NCI-H128 (cell line): ENCODE results near the gene PRSS12.
"Not testable (repeated sequence)": the region's sequence is repeated elsewhere in the genome, so short reads cannot be mapped to it uniquely, and the experiment has no call there.

Experiments
- DNase-seq: peaks from one replicate; lab custom pipeline; 2025; ENCODE audit not compliant: unreplicated experiment; lab: John Stamatoyannopoulos, UW

PRSS12 gene

DNA sequence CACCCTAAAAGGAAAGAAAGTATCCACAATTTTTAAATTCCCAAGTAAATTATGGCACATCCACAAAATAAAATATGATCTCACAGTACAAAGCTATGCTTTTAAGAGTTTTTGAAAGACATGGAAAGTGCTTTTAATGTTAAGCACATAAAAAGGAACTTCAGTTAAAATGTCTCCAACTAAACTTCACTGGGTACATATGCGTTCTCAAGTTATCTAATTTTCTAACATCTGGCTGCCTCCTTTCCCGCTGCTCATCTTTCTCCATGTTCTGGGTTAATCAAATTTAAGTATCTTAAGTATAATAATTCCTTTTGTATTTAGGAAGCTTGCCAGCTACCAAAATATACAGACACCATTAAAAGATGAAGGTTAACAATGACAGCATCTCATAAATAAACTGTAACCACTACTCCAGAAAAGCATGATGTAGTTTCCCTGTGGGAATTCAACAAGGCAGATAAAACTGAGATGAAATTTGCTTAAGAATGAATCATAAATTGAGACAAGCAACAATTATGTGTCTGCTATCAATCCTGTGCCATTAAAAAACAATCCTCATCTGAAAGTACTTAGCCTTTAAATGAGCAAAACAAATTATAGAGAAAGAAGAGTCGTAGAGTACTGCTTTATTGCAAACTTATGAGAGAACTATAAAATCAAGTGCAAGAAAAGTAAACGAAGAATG is 25.1 kb downstream of the PRSS12 start:
- no peak for DNase-seq

DNA sequence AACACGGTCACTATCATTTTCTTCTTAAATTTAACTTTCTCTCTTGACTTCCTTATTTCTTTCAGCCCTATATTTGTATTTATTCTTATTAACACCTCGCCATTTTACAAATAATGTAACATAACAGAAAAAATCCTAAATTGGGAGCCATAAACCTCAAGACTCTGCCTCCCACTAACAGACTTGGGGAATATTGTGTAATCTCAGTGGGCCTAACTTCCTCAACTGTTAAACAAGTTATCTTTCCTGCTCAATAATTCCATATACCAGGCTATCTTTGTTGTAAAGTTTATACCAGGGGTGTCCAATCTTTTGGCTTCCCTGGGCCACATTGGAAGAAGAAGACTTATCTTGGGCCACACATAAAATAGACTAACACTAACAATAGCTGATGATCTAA is 26.2 kb downstream of the PRSS12 start:
- DNase-seq: no peak

DNA sequence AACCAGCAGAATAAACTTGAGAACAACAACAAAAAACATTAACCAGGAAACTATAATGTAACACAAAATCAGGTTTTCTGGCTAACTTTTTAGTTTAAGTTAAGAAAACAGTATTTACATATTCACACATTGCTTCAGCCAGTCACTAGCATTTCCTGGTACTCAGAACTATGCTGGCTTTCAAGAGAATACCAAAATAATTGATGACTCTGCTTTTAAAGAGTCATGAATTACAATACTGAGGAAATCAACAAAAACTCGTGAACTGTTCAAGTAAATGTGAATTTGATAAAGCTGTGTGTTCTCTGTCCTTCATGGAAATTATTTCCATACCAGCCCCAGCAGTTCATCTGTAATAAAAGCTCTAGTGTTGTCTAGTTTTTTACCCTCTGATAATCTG is 27.4 kb downstream of the PRSS12 start:
- DNase-seq: no peak

DNA sequence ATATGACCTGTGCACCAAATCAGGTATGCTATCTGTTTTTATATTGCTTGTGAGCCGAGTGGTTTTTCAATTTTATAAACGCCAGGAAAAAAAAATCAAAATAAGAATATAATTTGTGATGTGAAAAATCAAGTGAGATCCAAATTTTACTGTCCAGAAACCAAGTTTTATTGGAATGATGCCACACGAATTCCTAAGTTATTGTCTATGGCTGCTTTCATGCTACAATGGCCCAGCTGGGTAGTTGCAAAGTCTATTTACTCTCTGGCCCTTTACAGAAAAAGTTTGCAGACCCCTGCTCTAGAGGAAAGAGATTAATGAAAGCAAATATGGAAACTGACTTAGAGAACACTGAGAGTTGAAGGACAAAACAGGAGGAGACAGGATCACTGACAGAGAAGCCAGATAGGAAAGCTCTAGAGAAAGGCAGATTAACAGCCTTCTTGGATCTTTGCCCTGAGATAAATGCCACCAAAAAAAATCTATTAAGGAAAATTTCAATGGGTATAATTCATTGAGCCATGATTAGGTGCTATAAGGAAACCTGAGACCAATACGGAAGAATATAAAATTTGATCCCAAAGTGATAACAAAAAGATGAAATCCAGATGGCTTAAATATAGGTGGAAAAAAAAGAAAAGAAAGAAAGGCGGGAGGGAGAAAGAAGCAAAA is 29.8 kb downstream of the PRSS12 start:
- DNase-seq: no peak

DNA sequence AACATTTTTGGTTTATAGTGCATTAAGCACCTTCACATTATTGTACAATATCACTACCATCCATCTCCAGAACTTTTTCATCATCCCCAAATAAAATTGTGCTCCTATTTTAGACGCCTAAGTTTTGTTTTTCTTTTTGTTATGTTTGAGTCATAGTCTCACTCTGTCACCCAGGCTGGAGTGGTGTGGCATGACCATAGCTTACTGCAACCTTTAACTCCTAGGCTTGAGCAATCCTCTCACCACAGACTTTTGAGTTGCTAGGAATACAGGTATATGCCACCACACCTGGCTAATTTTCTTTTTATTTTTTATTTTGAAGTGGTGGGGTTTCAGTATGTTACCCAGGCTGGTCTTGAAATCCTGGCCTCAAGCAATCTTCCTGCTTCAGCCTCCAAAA is 33.9 kb downstream of the PRSS12 start:
- DNase-seq: no peak

DNA sequence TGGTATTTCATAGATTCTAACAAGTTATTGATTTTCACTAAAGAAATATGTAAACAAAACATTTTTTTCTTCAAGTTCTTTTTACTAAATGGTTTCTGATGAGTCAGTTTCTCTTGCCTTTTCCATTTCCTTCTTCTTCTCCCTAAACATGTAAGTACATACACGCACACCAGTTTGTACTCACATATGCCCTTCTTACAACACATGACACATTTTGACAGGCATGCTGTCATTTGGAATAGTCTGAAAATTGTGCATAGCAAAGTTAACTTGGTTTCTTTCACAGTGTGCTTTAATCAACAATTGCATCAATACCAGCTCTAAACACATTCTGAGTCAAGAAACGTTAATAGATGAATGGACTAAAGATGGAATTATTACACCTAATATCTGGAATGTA is 35.1 kb downstream of the PRSS12 start:
- no peak for DNase-seq

DNA sequence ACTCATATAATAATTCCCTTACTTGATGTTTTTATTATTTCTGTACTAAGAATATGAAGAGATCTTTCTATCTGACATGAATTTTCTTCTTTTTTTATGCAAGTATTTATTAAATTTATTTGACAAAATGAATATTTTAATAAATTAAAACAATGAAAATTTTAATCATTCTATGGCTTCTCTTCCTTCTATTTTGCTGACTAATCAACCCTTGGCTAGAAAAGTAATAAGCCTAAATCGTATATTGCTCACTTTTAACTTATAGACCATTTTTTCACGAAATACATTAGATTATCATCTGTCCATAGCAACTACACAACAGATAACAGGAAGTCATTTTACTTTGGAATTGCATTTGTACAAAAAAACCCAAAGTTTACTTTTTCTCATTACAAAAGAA is 38.6 kb downstream of the PRSS12 start:
- no peak for DNase-seq

DNA sequence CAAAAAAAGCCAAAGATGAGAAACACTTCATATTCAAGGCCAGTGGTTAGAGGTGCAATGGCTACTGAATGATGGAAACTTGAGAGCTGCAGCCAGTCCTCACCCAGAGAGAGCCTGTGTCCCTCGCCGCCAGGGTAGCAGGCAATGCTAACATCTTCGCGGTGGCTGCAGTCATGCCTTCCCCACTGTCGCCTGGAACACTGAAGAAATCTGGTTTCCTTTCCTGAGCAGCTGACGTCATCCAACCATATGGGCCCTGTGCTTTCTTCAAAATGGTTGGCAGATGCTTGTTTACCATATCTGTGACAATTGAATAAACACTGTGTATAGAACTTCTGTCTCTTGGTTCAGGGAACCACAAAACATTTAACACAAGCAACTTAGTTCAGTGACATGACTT is 39.7 kb downstream of the PRSS12 start:
- DNase-seq: no peak

DNA sequence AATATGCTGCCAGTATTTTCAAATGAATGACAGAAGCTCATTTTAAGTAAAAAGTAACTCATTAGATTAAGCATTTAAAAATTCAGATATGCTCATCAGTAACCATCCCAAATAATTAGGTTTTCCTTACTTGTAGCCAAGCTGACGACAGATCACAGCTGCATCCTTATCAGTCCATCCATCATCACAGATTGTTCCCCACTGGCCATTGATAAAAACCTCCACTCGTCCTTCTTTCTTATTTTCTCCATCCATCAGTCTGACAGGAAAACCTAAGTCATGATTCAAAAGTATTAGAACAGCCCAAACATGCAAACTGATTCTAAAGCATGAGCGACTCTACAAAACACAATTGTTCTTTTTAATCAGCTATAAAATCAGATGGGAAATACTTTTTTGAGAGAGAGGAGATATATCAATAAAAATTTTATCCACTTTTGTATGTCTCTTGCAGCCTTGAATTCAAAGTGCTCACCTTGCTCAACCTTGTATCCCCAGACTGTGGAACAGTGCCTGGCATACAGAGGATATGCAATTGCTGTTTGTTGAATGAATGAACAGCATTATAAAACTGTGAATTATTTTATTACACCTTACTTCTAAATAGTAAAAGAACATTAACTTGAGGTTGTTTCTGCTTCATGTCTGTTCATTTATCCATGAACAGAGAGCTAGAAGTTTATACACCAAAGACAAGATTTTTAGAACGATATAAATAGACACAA is 44.3 kb downstream of the PRSS12 start:
- no peak for DNase-seq

DNA sequence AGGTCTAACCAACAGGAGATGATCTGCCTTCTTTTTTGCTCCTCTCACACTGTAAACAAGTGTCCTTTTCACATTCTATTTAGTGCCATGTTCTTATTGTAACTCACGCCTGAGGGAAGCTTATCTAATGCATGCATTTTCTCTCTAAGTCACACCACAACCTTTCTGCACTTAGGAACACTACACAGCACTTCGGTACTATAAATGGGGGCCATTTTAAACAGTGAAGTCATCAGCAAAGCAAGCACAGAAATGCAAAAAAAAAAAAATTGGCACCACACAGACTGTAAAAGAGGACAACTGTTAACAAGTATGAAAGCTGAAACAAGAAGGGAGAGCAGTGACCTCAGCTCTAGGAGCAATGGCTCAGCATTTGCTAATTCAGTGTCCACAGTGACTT is 45.2 kb downstream of the PRSS12 start:
- no peak for DNase-seq

DNA sequence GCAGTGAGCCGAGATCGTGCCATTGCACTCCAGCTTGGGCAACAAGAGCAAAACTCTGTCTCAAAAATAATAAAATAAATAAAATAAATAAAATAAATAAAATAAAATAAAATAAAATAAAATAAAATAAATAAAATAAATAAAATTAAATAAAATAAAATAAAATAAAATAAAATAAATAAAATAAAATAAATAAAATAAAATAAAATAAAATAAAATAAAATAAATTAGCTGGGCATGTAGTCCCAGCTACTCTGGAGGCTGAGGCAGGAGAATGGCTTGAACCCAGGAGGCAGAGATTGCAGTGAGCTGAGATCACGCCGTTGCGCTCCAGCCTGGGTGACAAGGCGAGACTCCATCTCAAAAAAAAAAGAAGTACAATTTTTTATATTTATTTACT is 53.2 kb downstream of the PRSS12 start:
- not testable (repeated sequence) for DNase-seq

DNA sequence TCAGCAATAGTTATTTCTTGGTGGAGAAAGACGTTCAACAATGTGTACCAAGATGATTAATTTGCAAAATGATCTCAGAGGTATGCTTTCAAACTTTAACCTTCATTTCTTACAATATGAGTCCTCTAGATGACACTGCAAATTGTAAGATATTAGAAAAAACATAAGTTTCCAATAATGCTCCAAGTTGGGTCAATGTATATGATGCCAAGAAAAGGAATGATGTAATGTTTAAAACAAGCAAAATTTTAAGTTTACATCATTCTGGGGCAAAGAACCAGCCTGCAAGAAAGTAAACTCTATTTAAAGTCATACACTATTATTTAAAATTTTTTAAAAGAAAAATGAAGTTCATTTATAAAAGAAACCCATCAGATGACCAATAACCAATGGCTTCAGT is 56.1 kb downstream of the PRSS12 start:
- DNase-seq: no peak

DNA sequence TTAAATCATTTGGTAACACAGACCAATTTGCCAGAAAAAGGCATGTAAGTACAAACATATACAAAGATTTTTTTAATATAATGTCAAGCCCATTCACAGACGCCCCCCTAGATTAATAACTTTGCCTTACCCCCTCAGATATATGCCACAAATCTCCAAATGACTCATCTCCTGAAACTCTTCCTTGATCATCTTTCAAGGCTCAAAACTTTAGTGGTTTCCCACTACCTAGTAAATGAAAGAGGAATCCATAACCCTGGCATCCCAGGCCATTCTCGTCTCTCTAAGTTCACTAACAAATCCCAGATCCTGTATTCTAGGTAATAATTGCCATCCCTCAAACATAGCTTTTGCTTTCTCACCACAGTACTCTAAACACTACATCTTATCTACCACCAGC is 61.9 kb downstream of the PRSS12 start:
- no peak for DNase-seq

DNA sequence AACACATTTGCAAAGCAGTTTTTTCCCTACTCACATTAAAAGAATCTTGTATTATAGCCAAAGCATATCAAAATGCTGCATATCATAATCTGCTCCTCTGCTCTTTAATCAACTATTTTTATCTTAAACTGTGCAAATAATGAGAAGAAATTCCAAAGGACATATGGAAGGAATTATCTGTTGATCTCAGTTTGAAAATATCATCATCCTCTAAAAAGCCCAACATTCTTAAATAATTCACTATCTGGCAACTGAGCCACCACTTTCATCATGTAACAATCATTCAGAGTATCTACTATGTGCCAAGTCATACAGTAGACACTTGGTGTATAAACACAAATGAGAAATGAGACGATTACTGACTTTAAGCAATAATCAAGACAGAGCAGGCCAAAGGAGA is 63.0 kb downstream of the PRSS12 start:
- no peak for DNase-seq

DNA sequence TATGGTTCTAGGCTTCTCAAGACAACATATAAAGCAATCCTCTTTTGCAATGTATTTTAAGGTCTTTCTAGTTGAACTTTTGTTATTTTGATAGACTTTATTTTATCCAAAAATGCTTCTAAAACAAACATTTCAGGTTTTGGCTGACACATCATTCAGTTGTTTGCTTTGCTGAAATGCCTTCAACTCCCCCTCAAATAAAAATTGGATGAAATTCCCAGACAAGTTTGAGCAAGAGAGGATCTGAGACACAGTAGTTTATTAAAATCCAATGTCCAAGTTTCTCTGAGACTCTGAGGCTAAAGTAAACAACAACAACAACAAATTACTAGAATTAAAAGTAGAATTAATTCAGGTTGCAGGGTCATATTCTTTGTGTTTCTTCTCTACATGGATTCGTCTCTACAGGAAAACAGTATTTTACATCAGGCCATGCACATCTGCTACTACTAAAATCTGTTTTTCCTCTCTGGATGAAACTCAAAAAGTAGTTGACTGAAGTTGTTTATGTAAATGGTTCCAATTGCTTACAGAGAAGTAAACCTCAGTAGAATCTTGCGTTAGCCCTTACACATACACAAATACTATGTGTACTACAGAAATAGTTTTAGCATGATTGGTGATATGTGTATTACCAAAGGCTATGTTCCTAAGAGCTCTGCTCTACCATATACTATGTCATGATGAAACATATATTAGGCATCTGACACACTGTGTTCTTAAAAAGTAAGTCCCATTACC is 64.9 kb downstream of the PRSS12 start:
- no peak for DNase-seq

DNA sequence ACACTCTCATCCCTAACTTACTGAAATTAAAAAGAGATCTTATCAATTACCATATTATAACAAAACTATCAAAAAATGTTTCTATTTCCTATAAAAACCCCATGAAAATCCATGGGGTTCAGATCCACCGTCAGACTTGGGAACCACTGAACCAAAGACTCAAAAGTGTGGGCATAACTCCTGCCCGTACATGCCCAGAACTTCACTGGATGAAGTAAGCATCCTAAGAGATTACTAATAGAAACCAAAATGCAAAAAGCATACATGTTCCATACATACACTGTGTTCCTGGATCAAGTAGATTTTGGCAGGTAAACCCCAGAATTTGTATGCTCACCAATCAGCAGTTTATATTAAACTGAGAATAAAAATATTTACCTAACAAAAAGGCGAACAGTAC is 66.1 kb downstream of the PRSS12 start:
- no peak for DNase-seq

DNA sequence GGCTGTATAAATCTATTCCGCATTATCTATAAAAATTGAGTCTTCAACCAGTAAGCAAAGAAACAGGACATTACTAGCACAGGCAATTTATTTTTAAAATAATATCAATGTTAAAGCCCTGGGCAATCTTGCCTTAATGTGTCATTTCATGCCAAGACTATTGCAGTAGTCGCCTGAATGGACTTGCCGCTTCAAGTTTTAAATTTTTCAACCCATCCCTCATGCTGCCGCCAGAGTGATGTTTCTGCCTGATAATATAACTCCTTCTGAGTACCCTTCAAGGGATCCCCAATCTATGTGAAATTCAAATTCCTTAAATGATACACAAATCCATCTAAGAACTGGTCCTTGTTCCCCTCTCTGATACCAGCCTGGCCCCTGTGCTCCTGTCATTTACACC is 66.9 kb downstream of the PRSS12 start:
- no peak for DNase-seq

DNA sequence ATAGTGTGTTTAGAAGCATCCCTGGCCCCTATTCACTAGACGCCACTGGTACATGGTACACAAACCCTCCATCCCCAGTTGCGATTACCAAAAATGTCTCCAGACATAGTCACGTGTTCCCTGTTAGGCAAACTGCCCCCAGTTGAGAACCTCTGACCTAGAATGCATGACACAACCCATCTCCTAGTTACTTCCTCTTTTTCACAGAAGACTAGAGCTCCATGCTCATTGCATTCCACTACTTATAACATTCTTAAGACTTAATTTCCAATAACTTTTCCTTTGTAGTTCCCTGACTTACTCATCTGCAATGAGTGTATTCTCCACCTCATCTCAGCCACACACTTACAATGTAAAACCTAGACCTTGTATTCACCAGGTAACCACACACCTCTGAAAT is 68.6 kb downstream of the PRSS12 start:
- no peak for DNase-seq

DNA sequence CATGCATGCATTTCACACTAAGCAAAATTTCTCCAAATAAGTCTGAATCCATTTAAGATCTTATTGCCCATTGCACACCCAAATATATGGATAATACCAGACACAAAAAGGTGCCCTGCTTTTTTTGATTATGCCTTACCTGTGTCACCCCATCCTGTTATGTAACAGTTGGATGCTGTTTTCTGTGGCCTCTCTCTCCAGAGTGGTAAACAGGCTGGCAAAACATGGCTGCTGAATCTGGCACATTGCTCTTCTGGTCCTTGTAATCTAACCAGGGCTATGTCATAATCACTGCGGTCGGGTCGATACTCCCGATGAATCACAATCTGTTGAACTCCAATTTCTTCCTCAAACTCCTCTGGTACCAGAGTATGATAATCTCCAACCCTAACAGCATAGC is 70.1 kb downstream of the PRSS12 start:
- DNase-seq: no peak

DNA sequence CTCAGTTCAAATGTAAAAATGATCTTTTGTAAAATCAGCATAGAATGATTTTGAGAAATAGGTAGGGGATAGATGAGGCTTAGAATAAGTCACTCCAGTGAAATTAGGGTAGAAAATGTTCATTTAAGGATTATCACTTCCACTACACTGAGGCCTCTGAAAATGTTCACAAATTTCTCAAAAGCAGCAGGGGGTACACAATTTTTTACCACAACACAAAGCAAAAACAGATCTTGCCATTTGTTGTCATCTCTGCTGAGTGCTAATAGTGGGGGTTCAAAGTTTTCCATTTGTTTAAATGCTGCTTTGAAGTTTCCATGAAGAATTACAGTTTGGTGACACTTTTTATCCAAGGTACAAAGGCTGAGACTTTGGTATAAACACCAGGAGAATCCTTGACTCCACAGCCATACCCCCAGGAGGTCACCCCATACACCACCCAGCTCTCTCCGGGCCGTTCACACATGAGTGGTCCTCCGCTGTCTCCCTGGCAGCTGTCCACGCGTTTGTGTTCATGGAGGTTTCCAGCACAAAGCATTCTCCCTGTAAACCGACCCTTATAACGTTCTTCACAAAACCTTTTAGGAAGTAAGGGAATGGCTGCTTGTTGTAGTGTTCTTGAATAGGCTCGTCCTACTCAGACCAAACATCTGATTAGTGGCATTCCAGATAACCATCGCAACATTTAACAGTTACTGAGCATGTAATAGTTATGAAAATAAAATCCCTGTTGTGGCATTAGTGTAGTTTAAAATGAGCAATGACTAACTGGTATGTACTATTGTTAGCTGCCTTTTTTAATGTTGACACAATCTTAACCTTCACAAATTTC is 71.0 kb downstream of the PRSS12 start:
- no peak for DNase-seq
